HG02610 (cell line): Measurements from ENCODE around the gene IGDCC3.

Source experiments
- ATAC-seq: cut with Tn5 transposase; IDR thresholded peaks from one replicate; pipeline ENCODE4 v1.9.1; 2021; ENCODE audit warnings: mild to moderate bottlenecking, moderate library complexity; ENCODE audit not compliant: unreplicated experiment

The IGDCC3 gene

DNA sequence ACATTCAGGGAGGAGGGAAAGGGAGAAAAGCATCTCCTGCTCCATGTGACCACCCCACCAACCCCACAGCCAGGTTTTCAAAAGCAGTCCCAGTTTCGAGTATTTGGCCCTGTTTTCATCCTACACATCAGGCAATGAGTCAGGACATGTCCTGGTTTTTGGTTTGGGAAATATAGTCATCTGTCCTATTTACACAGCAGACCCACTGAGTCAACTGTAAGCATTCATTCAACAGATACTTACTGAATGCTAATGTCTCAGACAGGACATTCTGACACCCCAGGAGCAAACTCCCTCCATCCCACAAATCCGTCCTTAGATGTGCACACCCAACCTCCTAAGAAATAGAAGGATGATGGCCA lies 32.9 kb downstream of the IGDCC3 start:
- no peak for ATAC-seq

DNA sequence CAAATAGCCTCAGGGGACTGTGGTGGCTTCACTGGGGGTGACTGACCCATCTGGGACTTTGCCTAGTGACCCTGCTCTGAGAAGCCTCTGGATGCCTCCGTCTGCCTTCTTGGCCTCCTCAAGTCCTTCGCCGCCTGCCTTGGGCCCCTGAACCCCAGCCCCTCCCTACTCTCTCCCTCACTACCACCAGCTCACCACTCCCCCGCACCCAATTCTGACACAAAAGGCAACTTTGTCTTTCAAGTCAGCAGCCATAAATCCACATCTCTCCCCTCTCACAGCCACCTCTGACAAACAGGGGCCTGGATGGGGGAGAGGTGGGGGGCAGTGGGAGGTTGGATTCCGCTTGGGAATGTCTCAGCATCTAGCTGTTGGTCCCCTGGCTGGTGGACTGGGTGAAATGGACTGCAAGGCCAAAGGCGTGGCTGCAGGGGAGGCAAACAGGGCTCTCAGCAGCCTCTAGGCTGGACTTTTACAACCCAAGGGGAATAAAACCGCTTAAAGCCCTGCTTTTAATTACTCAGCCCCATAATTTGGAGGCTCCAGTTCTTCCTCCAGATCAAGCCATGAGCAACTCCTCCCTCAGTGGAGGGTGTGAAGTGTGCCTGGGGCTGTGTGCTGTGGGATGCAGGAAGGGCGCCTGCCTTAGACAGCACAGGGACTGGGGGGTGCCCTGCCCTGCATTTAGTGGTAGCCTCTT lies 33.4 kb downstream of the IGDCC3 start:
- no peak for ATAC-seq

DNA sequence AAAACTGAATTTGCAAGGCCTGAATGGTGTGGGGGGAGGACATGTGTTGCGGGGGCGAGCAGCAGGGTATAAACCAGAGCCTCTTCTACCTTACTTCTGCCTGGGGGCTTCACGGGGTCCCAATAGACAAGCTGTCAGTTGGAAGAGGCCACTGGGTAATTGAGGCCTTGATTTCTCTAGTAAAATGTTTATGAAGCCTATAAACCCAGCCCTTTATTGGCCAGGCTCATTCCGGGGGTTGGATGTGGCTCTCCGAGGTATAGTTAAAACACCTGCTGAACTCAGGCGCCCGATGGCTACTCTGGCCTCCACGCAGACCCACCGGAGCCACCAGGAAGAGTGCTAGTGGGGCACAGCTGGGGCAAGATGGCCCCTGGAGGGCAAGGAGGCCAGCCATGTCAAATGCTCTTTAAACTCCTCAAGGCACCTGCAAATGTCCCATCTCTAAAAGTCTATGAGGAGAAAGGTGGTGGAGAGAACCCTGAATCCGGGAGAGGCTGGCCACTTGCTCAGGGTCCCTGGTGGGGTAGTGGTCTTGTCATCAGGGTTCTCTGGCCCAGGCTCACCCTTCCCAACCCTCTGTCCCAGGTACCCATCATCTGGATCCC lies 34.3 kb downstream of the IGDCC3 start:
- ATAC-seq: no peak

DNA sequence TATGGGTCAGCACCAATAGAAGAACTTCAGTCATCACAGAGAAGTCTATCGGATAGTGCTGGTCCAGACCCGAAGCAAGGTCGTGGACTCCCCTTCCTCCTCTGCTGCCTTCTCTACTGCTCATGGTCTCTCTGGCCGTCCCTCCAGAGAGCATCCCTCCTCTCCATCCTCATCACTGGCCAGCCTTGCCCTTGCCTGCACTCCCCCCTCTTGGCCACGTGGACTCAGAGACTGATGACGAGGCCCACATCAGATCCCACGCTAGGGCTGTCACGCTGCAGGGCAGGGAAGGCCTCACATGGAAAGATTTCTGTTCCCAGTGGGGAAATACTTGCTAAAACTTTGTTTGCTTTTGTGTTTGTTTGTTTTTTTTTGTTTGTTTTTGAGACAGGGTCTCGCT lies 35.3 kb downstream of the IGDCC3 start:
- no peak for ATAC-seq

DNA sequence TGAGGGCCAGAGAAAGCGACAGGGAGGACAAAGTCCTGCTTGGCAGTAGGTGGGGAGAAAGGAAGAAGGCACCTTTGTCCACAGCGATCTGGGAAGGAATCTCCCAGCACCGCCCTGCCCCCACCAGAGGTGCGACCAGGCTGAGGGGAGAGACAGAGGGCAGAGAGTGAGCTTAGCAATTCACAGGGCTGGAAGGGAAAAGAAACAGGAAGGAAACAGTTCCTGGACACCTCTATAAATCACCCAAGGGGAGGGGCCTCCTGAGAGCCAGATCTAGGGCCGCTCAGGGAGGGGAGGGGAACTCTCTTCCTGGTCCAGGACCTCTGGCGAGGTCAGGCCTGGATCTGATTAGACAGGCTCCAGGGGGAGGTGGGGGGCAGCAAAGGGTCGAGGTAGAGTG lies 37.9 kb downstream of the IGDCC3 start:
- no peak for ATAC-seq

DNA sequence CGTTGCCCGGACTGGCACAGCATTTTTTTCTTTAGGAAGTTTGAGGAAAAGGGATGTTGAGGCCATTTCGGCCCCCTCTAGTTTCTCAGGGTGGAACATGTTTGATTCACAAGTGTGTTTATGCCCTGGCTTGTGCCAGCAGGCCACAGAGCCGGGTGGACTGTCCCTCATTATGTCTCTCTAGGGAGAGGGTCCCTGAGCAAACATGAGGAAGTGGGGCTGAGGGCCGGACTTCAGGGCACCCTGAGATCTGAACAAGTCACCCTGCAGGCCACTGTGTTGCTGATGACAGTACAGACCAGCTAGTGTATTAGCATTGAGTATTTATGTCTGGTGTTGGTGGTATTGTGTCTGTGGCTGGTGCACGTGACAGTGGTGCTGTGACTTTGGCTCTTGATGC lies 38.4 kb downstream of the IGDCC3 start:
- no peak for ATAC-seq

DNA sequence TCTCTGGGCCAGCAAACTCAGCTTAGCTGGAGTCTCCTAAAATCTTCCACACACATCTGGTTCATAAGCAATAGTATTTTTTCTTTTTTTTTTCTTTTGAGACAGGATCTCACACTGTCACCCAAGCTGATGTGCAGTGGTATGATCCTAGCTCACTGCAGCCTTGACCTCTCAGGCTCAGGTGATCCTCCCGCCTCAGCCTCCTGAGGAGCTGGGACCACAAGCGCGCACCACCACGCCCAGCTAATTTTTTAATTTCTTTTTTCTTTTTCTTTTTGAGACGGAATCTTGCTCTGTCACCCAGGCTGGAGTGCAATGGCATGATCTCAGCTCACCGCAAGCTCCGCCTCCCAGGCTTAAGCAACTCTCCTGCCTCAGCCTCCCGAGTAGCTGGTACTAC lies 39.0 kb downstream of the IGDCC3 start:
- ATAC-seq: no peak

DNA sequence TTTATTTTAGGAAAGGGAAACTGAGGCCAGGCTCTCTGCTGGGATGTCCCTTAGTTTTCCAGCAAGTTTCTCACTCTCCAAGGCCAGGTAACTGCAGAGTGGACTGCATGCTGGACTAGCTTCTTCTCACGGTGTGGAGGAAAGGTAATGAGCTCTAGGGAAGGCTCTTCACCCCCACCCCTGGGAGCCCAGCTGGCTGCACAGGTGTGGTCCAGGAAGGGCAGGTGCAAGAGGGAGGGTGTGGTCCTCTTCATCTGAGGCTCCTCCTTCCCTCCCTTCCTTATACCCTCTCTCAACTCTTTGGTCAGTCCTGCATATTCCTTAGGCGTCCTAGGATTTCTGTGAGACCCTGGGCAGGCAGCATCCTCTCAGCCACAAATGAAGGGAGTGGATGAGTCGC lies 39.4 kb downstream of the IGDCC3 start:
- no peak for ATAC-seq

DNA sequence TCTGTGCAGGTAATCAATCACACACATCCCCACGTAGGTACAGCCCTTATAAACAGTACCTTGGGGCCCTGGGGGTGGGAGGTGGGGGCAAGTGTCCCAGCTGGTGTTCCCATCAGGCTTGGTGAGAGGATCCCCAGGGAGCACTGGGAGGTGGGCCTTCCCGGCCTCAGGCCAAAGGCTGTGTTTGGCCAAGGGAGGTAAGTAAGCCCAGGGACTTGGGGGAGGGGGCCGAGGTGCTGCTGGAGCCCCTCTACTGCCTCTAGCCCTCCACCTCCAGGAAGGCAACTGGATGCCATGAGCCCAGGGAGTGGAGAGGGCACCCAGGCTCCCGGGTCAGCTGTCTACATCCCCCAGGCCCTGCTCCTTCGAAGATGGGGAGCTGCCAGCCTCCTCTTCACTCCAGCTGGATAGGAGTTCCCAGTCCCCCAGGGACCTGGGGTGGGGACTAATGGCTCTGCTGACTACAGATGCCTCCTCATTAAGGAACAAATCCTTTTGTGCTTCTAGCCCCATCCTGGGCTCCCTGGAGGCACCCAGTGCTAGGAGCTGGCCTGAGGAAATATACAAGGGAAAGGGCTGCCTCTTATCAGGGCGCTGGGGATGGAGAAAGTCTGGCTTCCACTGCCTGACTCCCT lies 40.2 kb downstream of the IGDCC3 start:
- no peak for ATAC-seq

DNA sequence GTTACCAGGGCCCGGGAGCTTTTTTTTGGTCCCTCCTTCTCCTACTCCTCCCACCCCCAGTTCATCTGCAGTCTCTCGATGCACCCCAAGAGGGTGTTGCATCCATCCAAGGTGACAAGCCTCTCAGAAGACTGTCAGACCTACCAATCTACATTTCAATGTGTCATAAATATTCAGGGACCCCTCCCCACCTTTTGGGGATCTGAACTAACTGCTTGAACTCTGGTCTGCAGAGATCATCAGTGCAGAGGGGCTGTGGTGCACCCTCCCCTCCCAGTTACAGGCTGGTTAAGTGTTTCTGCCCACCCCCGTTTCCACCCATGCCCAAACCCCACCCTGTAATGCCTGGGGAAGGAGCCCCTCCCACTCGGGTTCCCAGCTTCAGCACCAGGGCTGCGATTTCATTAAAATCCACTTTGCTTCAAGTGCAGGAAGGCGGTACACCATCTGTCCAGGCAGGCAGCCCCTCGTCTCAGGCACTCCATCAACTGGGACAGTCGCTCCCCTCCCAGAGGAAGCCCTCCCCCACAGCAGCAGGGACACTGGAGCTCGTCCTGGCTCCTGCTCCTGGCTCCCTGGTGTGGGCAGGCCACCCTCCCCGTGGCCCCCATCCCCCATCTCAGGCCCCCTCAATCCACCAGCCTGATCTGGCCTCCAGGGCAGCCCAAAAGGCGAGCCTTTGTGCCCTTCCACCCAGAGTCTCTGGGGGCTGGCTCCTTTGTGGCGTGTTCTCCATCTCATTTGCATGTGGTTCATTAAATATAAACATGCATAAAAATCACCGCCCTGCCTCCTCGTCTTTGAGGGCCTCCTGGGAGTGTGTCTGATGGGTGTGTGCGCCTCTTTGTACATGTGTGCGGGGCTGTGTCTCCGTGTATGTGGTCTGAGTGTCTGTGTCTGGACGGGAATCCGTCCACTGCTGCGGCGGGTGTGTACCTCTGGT lies 41.0 kb downstream of the IGDCC3 start:
- ATAC-seq: no peak

DNA sequence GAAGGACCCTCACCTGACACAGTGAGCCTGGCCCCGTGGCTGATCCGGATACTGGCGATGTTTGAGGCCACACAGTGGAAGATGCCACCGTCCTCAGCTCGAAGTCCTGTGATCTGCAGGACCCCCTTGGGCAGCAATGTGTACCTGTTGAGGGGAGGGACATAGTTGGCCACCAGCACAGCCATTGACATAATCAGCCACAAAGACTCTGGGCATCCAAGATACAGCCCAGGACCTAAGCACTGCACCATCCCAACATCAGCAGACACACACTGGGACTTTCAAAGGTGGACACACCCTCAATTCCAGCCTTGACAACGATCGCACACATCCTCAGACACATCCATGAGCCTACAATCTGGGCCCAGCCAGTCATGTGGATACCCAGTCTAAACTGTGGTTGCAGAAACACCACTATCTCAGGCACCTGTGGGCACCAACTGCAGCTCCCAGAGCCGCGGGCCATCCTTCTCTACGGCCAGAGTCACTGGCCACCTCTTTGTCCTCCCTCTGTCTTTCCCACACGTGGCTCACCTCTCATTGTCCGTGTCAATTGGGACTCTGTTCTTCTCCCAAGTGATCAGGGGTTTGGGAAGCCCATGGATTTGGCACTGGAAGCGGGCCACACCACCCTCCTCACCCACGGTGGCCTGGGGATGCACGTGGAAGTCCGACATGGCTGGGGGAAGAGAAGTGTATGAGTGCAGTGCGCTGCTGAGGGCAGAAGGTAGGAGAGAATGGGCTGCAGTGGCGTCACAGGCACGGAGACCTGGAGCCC lies 42.3 kb downstream of the IGDCC3 start:
- no peak for ATAC-seq

DNA sequence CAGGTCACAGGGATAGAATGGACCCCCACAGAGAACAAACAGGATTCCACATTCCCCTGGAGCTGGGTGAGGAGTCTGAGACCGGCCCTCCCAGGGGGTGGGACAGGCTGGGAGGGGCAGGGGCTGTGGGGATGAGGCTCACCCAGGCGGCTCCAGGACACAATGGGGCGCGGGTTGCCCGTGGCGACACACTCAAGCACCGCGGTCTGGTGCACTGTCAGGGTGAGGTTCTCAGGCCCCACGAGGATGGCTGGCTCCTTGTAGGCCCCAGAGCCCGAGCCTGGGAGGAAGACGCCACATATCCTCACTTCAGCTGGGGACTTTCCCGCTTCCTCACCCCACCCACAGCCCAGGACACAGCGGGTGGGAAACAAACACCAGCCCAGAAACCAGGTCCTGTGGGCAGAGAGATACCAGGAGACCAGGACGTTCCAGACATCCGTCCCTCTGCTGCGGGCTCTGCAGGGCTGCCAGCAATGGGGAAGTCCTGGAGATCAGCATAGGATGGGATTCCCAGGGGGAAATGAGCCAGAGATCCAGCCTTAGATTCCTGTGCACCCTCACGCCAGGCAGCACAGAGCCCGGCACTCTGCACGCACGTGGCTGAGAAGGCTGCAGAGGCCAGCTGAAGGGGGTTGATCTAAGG lies 43.1 kb downstream of the IGDCC3 start:
- ATAC-seq: no peak

DNA sequence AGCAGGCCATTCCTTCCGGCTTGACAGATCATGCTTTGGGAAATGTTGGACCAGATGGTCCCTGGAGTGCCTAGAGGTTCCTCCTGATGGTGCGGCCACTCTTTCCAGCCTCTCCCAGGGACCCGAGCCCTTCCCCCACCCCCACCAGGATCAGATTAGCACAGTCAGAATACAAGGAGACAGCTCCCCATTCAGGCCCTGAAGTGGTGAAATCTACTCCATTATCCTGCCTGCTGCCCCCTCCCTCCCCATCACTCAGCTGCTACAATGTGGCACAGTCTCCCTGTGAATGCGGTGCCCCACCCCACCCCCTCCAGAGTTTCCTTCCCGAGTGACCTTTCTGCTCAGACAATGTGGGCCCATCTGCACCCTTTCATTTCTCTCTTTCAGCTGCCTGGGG lies 43.9 kb downstream of the IGDCC3 start:
- no peak for ATAC-seq

DNA sequence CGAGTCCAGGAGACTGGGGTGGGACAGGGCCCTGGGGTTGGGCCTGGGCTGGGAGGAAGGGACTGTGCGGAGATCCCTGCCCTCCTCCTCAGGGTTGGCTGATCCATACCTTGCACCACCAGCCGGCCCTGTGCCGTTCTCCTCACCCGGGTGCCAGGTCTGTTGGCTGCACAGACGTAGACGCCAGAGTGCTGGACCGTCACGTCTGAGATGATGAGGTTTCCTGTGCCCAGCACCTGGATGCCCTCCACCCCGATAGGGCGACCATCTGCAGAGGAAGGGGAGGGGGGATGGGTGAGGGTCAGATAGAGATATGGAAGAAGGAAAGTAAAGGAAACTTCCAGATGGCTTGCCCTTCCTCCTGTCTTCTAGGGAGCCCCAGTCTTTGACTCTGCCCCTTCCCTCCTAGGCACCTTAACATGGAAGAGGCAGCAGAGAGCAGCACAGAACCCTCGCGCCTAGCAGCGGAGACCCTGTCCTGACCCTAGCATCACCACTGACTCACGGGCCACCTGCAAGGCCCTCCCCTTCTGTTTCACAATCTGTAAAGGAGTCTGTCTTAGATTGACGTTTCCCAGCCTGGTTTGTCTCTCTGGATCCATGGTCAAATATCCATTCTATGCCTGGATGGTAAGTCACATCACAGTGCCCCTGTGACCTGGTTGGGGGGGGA lies 44.5 kb downstream of the IGDCC3 start:
- ATAC-seq: no peak

DNA sequence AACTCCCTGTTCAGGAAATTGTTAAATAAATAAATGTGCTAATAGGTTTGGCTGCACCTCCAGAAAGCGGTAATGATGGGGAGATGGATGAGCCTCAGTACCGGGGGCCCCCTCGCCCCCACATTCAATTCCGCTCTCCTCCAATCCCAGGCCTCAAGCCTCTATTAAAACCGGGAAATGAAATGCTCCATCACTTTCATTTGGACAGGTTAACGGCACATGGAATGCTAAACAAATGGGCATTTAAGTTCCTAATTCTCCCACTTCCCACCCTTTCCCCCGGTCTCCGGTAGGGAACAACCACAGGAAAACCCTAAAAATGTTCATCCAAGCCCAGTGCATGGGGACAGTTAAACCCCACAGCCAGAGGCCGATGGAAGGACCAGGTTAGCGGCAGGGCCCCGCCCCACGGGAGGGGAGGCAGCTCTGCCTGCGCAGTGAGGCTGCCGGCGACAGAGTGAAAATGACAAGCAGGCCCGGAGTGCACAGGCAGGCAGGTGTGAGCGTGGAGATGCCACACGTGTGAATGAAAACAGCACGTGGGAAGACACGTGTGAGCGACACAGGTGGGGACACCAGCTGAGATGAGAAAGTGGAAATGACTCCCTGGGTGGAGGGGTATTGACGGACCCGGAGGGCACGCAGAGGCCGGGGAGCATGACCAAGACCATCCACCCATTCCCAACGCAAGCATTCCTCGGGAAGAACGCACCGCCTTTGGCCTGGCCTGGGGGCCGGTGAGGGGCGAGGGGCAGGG lies 45.2 kb downstream of the IGDCC3 start:
- ATAC-seq: no peak

DNA sequence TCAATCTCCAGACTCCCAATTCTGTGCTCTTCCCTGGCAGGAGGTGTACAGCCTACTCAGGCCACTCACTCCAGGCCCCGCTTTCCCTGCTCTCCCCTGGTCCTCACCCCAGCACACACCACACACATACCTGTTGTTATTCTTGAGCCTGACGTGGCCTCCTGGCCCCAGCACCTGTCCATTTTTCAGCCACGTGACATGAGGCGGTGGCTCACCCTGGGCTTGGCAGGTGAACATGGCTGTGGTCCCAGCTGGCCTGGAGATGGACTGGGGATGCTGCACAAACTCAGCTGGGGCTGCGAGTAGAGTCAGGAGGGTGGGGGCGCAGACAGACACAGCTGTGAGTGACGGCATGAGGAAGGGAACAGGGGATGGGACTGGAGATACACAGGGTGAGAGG lies 46.0 kb downstream of the IGDCC3 start:
- ATAC-seq: no peak

DNA sequence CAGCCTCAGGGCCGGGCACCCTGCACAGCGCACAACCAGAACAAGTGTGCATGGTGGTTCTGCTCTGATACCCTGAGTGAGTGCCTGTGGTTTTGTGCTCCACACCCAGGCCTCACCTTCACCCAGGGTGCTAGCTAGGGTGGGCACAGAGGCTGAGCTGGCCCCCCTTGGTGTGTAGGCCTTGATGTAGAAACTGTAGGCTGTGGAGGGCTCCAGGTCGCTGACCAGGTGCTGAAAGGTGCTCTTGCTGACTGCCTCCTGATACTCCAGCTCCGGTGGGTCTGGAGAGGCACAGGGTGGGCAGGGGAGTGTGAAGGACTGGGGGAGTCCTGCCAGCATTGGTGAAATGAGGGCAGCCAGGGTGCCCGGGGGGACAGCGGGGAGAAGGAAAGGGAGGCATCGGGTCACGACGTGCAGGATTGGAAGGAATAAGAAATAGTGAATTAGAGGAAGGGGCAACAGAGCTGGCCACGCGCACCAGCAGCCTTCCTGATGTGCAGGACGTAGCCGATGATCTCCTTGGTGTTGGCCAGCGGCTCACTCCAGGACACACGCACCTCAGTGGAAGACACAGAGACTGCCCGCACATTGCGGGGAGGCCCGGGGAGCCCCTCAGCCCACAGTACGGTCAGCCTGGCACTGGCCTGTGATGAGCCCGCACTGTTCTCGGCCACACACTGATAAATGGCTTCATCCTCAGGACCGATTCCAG lies 46.7 kb downstream of the IGDCC3 start:
- no peak for ATAC-seq

DNA sequence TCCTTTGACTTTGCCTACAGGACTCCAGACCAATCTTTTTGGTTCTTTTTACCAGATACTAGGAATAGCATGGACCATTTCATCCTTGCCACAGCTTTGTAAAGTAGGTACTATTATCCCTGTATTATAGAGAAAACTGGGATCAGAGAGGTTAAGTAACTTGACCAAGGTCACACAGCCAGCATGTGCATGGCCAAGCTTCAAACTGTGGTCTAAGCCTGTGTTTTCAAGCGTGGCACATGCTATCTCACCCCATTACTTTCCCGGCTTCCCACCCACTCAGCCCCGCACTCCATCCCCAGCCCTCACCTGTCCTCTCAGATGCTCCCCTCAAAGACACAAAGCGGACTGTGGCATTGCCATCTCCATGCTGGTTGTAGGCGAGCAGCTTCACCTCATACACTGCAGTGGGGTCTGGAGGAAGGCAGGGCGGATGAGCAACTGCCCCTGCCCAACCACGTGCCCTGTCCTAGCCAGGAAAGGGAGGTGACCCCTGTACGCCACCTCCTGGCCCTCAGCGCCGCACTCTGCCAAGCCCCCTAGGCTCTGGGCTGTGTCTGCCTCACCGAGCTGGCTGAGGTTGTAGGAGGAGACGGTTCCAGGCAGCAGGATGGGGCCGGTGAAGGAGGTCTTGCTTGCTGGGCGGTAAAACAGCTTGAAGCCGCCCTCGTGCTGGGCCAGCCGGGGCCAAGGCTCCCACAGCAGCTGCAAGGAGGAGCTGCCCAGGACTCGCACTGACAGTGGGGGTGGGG lies 47.6 kb downstream of the IGDCC3 start:
- ATAC-seq: no peak
